ENCODE measurements around the gene PPP2R5D. TPM values are rescaled to one million over a fixed set of nuclear protein-coding genes. Genes with fewer than 3 reads are reported as not detected.

Gene PPP2R5D
- total and polyA plus RNA-seq, 2 of the 8 experiments (the other 6 are each of a cell fraction or from before 2014, with no cell fraction given): 52.1 to 55.7 TPM

GRCh38 chr6:42962096-42962495 lies 22.3 kb upstream of the PPP2R5D start:
- H3K56ac ChIP-seq (replicated peaks; ENCODE audit: insufficient read length, low read depth, low read length): no peak overlapping the region
- peaks cover 0 to 2% (median 0%) of the 10 kb centered on the region in 4 experiments; a peak in 1 of 8 replicates for H3K36me3 ChIP-seq (ENCODE audit: control insufficient read depth in 2 of 4, insufficient read depth in 4 of 4, low read length in 3 of 4)
- H3K4me1 ChIP-seq (replicated peaks in 1 of 4; ENCODE audit: control insufficient read depth in 3 of 4, insufficient read depth in 4 of 4, low read length in 3 of 4): peaks cover 0 to 10% (median 6%) of the 10 kb centered on the region in 4 experiments; a peak in 5 of 7 replicates
- no peak overlapping the region for H2BK5ac ChIP-seq (ENCODE audit: low read depth, low read length)
- no peak overlapping the region for H3K18ac ChIP-seq (ENCODE audit: extremely low read depth, low read length)
- H3K9ac ChIP-seq (replicated peaks in 1 of 4; ENCODE audit: extremely low read depth in 1 of 4, low read depth in 3 of 4, low read length in 3 of 4): no peak overlapping the region
- no peak overlapping the region for H3K23ac ChIP-seq (ENCODE audit: insufficient read length)
- H3K4me3 ChIP-seq (ENCODE audit: extremely low read depth in 1 of 4, insufficient read depth in 2 of 4, low read depth in 3 of 4, low read length in 4 of 4): no peak overlapping the region
- peaks cover 0 to 13% (median 10%) of the 10 kb centered on the region in 4 experiments; a peak in 5 of 7 replicates for H3K27me3 ChIP-seq (replicated peaks in 1 of 4; ENCODE audit: control insufficient read depth in 3 of 4, extremely low read depth in 1 of 4, insufficient read depth in 3 of 4, low read length in 3 of 4)
- ChIA-PET CTCF (ENCODE audit: partially characterized antibody) (interaction anchor here (0.8 to 4.3 kb wide), 6 partner anchors 9 to 61 kb away, joined by 3 to 30 read pairs (median 4); partner anchors contain the start of genes CNPY3 and PEX6), POLR2A (ENCODE audit: partially characterized antibody) (interaction anchor here (1.7 to 5.3 kb wide), 4 partner anchors 12 to 92 kb away, joined by 4 to 21 read pairs (median 6); partner anchors contain the start of gene CUL7)
- H2BK15ac ChIP-seq (ENCODE audit: low read length): 0 out of 2 replicates have a peak overlapping the region, but pooled peaks have one; percentile 40
- no peaks in the 10 kb centered on the region; the same call in 1 of the 2 replicates for H3K79me1 ChIP-seq (ENCODE audit: low read depth, low read length)
- H3K23me2 ChIP-seq (ENCODE audit: low read depth, low read length): peaks cover 10% of the 10 kb centered on the region
- no peak overlapping the region for H3K14ac ChIP-seq (ENCODE audit: insufficient read length)
- H2BK20ac ChIP-seq (ENCODE audit: low read length): no peak overlapping the region
- no peak overlapping the region for H3K27ac ChIP-seq (ENCODE audit: low read depth, low read length)
- H4K5ac ChIP-seq (ENCODE audit: insufficient read length, low read depth, low read length): no peak overlapping the region
- FAIRE-seq (no peak), DNase-seq (ENCODE audit: low read depth in 1 of 2, low spot score in 2 of 2) (no peak)
- WGBS, 2 experiments (ENCODE audit: extremely low coverage in 1 of 2, insufficient coverage in 1 of 2, insufficient read length in 1 of 2, insufficient replicate concordance in 2 of 2, low coverage in 1 of 2, low lambda C conversion rate in 2 of 2, missing lambda C conversion rate in 1 of 2): 92% methylated on average over 12 of the region's 12 CpGs; no CpG with 5 or more reads in 1 of the 2 experiments
- H2BK12ac ChIP-seq (ENCODE audit: low read depth, low read length): no peak overlapping the region
- no peak overlapping the region for H4K8ac ChIP-seq (ENCODE audit: extremely low read depth, insufficient read depth, low read length)
- H4K91ac ChIP-seq (replicated peaks; ENCODE audit: insufficient read length, low read length): no peak overlapping the region
- H3K79me2 ChIP-seq (ENCODE audit: control insufficient read depth in 1 of 2, insufficient read depth in 2 of 2, low read length in 2 of 2): no peaks in the 10 kb centered on the region
- H3K4me2 ChIP-seq (ENCODE audit: insufficient read depth in 1 of 2, low read depth in 2 of 2, low read length in 2 of 2): no peak overlapping the region
- H2AK5ac ChIP-seq (ENCODE audit: low read depth, low read length): no peak overlapping the region
- no peak overlapping the region for H2BK120ac ChIP-seq (replicated peaks; ENCODE audit: low read depth, low read length)
- H3K9me3 ChIP-seq (ENCODE audit: insufficient read depth in 2 of 2, low read depth in 1 of 2, low read length in 1 of 2): no peaks in the 10 kb centered on the region
- H2AFZ ChIP-seq (ENCODE audit: low read length): no peak overlapping the region
- H3K4ac ChIP-seq (replicated peaks; ENCODE audit: insufficient read length, low read depth, low read length): no peak overlapping the region
- peaks cover 0 to 2% of the 10 kb centered on the region in 2 experiments for H4K20me1 ChIP-seq (replicated peaks in 1 of 2; ENCODE audit: control insufficient read depth in 1 of 2, insufficient read depth in 2 of 2, low read length in 2 of 2)
- TF ChIP-seq SRF (IDR thresholded peaks at IDR 0.05; ENCODE audit: low read depth, low read length) (no peak), POU5F1 (IDR thresholded peaks at IDR 0.05; ENCODE audit: low read depth, low read length) (no peak), KDM5A (IDR thresholded peaks at IDR 0.05; ENCODE audit: low read length) (no peak), BRCA1 (IDR thresholded peaks at IDR 0.05; ENCODE audit: low read depth, low read length) (no peak), CTCF (IDR thresholded peaks at IDR 0.05; ENCODE audit: control extremely low read depth in 1 of 3, insufficient read depth in 1 of 3, low read depth in 1 of 3, low read length in 3 of 3) (no peak), SP2 (IDR thresholded peaks at IDR 0.05; ENCODE audit: low read length) (no peak), SP1 (IDR thresholded peaks at IDR 0.05; ENCODE audit: low read depth, low read length) (no peak), YY1 (IDR thresholded peaks at IDR 0.05; ENCODE audit: low read depth, low read length) (no peak), ATF2 (IDR thresholded peaks at IDR 0.05; ENCODE audit: low read length) (no peak), CHD2 (IDR thresholded peaks at IDR 0.05; ENCODE audit: low read length) (no peak)

All from H1 (cell line).